OCI-LY3 (cell line): ENCODE measurements around the gene STK32B.

Experiments used
- H2AFZ ChIP-seq: fragments of 200-600, 300-600 bp; shearing (Covaris generic); 2 replicates; pipeline ENCODE4 v1.6.0; 2014; ENCODE audit warnings: antibody characterized with exemption, low read depth, low read length
- H3K27ac ChIP-seq: fragments of 200-600, 300-600 bp; sonication (generic); 2 replicates; pipeline ENCODE4 v1.5.1; 2014; ENCODE audit warnings: mild to moderate bottlenecking, low read length, moderate library complexity, mixed read lengths
- H3K27me3 ChIP-seq: fragments of 200-600, 300-600 bp; sonication (generic); 2 replicates; pipeline ENCODE4 v1.6.1; 2014; ENCODE audit warnings: low read depth, low read length, mixed read lengths
- H3K36me3 ChIP-seq: fragments of 200-600, 300-600 bp; sonication (generic); replicated peaks from 2 replicates; pipeline ENCODE3; 2014; ENCODE audit warnings: low read depth, low read length, mixed read lengths
- H3K4me1 ChIP-seq: fragments of 300-600, 200-600 bp; sonication (generic); 2 replicates; pipeline ENCODE4 v1.6.1; 2014; ENCODE audit warnings: low read length, mixed read lengths
- H3K4me2 ChIP-seq: fragments of 200-600, 300-600 bp; sonication (generic); 2 replicates; pipeline ENCODE4 v1.6.1; 2014; ENCODE audit warnings: low read length, mixed read lengths
- H3K4me3 ChIP-seq: fragments of 300-600, 200-600 bp; sonication (generic); 2 replicates; pipeline ENCODE4 v1.5.1; 2014; ENCODE audit warnings: antibody characterized with exemption, mild to moderate bottlenecking, low read length, moderate library complexity
- H3K79me2 ChIP-seq: fragments of 300-600, 200-600 bp; shearing (Covaris generic); 2 replicates; pipeline ENCODE4 v1.6.1; 2014; ENCODE audit warnings: mild to moderate bottlenecking, low read length, mixed read lengths
- H3K9ac ChIP-seq: fragments of 300-600, 200-600 bp; shearing (Covaris generic); 2 replicates; pipeline ENCODE4 v1.6.0; 2014; ENCODE audit warnings: mild to moderate bottlenecking, low read length, moderate library complexity
- H3K9me3 ChIP-seq: fragments of 200-600, 300-600 bp; shearing (Covaris generic); 2 replicates; pipeline ENCODE4 v1.6.1; 2014; ENCODE audit warnings: low read length, mixed read lengths; ENCODE audit not compliant: insufficient read depth
- H4K20me1 ChIP-seq: fragments of 200-600, 300-600 bp; sonication (generic); 2 replicates; pipeline ENCODE4 v1.6.1; 2016; ENCODE audit warnings: low read length, mixed read lengths; ENCODE audit not compliant: insufficient read depth
- CTCF ChIP-seq: fragments of 200-600, 300-600 bp; sonication (generic); IDR thresholded peaks from 2 replicates; pipeline ENCODE4 v1.5.1; 2014; ENCODE audit warnings: antibody characterized with exemption, low read length, low read depth
- EZH2phosphoT487 ChIP-seq: fragments of 200-600 bp; shearing (Covaris generic); IDR thresholded peaks from 2 replicates; pipeline ENCODE4 v1.6.1; 2018; ENCODE audit warnings: antibody characterized with exemption, mixed run types, low read depth

STK32B gene

GRCh38 chr4:5456296-5456845 is 405.1 kb downstream of the STK32B start:
- Histone ChIP-seq H3K27me3 (0 out of 2 replicates have a peak, but pooled peaks cover 4% of the 10 kb centered on the region), H3K36me3 (no peaks in the 10 kb centered on the region), H3K4me3 (no peak overlapping the region), H3K4me2 (no peak overlapping the region), H3K79me2 (no peaks in the 10 kb centered on the region), H2AFZ (no peak overlapping the region), H3K4me1 (no peaks in the 10 kb centered on the region), H3K9ac (no peak overlapping the region), H3K9me3 (no peaks in the 10 kb centered on the region), H4K20me1 (no peaks in the 10 kb centered on the region), H3K27ac (no peak overlapping the region)
- no peak for TF ChIP-seq CTCF
- no peak for TF ChIP-seq EZH2phosphoT487

GRCh38 chr4:5458676-5459075 is 407.4 kb downstream of the STK32B start:
- Histone ChIP-seq H4K20me1 (no peaks in the 10 kb centered on the region), H3K4me2 (no peak overlapping the region), H3K9ac (no peak overlapping the region), H3K27ac (no peak overlapping the region), H3K79me2 (no peaks in the 10 kb centered on the region), H3K4me1 (no peaks in the 10 kb centered on the region), H3K4me3 (no peak overlapping the region), H3K9me3 (no peaks in the 10 kb centered on the region), H3K27me3 (0 out of 2 replicates have a peak, but pooled peaks cover 6% of the 10 kb centered on the region), H2AFZ (no peak overlapping the region), H3K36me3 (no peaks in the 10 kb centered on the region)
- no peak for TF ChIP-seq EZH2phosphoT487
- no peak for TF ChIP-seq CTCF

DNA sequence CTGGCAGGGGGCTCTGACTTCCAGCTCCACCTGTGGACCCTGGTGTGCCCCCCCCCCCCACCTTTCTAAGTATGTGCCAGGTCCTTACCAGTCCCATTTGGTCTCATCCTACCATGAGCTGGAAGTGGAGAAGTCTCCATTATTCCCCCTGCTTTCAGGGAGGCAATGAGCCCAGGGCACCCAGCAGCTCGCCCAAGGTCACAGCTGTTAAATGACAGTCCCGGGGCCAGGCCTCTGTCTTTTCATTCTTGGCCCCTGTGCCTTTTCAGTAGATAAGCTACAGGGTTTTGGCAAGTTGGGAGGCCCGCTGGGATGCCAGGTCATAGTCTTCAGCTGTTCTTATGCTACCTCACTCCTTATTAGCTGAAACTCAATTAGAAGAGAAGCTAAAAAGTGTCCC is 408.0 kb downstream of the STK32B start:
- Histone ChIP-seq H3K4me2 (no peak overlapping the region), H3K4me1 (no peaks in the 10 kb centered on the region)
- TF ChIP-seq EZH2phosphoT487 (no peak), CTCF (no peak)

GRCh38 chr4:5460106-5460801 is 409.0 kb downstream of the STK32B start:
- Histone ChIP-seq H3K4me2 (no peak overlapping the region), H3K9ac (no peak overlapping the region), H2AFZ (no peak overlapping the region), H3K27me3 (0 out of 2 replicates have a peak, but pooled peaks cover 6% of the 10 kb centered on the region), H3K4me1 (no peaks in the 10 kb centered on the region), H3K27ac (no peak overlapping the region), H3K9me3 (no peaks in the 10 kb centered on the region), H3K36me3 (no peaks in the 10 kb centered on the region), H3K4me3 (no peak overlapping the region), H3K79me2 (no peaks in the 10 kb centered on the region), H4K20me1 (no peaks in the 10 kb centered on the region)
- TF ChIP-seq CTCF (peak; percentile 66), EZH2phosphoT487 (no peak)

More for the DNA sequence above, 408.0 kb downstream of the STK32B start:
- Histone ChIP-seq H4K20me1 (no peaks in the 10 kb centered on the region), H3K27ac (no peak overlapping the region), H3K79me2 (no peaks in the 10 kb centered on the region), H3K4me3 (no peak overlapping the region), H3K36me3 (no peaks in the 10 kb centered on the region), H3K9ac (no peak overlapping the region), H3K27me3 (0 out of 2 replicates have a peak, but pooled peaks cover 6% of the 10 kb centered on the region), H2AFZ (no peak overlapping the region), H3K9me3 (no peaks in the 10 kb centered on the region)
